Sigmoid colon (tissue), 4 donors: ENCODE measurements around the gene TIGAR.

Source experiments
- EP300 ChIP-seq, 4 donors: sonication (generic); formaldehyde crosslinking; IDR thresholded peaks; one replicate each; pipeline ENCODE4 v1.6.1; 2017; ENCODE audit warnings: antibody characterized with exemption in 4 of 4
- POLR2A ChIP-seq, 2 donors: fragments of 450-650 bp; IDR thresholded peaks; one replicate each; pipeline ENCODE4 v1.6.1; 2016; ENCODE audit warnings: antibody characterized with exemption in 2 of 2, mild to moderate bottlenecking in 2 of 2, moderate library complexity in 2 of 2
- TF ChIP-seq, protein P1 (sequence below), 4 experiments: fragments of 450-650 bp in 3 of 4; fragments of 200-600 bp in 1 of 4; IDR thresholded peaks; one replicate each; pipeline ENCODE4 v1.5.1; 2016 to 2019; ENCODE audit warnings: antibody characterized with exemption in 4 of 4, mild to moderate bottlenecking in 3 of 4, moderate library complexity in 2 of 4

- TF ChIP-seq, protein P1, sequence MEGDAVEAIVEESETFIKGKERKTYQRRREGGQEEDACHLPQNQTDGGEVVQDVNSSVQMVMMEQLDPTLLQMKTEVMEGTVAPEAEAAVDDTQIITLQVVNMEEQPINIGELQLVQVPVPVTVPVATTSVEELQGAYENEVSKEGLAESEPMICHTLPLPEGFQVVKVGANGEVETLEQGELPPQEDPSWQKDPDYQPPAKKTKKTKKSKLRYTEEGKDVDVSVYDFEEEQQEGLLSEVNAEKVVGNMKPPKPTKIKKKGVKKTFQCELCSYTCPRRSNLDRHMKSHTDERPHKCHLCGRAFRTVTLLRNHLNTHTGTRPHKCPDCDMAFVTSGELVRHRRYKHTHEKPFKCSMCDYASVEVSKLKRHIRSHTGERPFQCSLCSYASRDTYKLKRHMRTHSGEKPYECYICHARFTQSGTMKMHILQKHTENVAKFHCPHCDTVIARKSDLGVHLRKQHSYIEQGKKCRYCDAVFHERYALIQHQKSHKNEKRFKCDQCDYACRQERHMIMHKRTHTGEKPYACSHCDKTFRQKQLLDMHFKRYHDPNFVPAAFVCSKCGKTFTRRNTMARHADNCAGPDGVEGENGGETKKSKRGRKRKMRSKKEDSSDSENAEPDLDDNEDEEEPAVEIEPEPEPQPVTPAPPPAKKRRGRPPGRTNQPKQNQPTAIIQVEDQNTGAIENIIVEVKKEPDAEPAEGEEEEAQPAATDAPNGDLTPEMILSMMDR (IDR thresholded peaks at IDR 0.05): no peak
- TF ChIP-seq POLR2A (IDR thresholded peaks at IDR 0.05): no peak
- TF ChIP-seq EP300 (IDR thresholded peaks at IDR 0.05): no peak
Measured at GRCh38 chr12:4392223-4392742, 71.3 kb downstream of the TIGAR start.
